HG03175 (cell line): Measurements from ENCODE around the gene USH2A.

ENCODE experiments used
- ATAC-seq: cut with Tn5 transposase; IDR thresholded peaks from one replicate; pipeline ENCODE4 v1.9.1; 2021; ENCODE audit warnings: mild to moderate bottlenecking, moderate library complexity; ENCODE audit not compliant: unreplicated experiment

Gene USH2A, protein sequence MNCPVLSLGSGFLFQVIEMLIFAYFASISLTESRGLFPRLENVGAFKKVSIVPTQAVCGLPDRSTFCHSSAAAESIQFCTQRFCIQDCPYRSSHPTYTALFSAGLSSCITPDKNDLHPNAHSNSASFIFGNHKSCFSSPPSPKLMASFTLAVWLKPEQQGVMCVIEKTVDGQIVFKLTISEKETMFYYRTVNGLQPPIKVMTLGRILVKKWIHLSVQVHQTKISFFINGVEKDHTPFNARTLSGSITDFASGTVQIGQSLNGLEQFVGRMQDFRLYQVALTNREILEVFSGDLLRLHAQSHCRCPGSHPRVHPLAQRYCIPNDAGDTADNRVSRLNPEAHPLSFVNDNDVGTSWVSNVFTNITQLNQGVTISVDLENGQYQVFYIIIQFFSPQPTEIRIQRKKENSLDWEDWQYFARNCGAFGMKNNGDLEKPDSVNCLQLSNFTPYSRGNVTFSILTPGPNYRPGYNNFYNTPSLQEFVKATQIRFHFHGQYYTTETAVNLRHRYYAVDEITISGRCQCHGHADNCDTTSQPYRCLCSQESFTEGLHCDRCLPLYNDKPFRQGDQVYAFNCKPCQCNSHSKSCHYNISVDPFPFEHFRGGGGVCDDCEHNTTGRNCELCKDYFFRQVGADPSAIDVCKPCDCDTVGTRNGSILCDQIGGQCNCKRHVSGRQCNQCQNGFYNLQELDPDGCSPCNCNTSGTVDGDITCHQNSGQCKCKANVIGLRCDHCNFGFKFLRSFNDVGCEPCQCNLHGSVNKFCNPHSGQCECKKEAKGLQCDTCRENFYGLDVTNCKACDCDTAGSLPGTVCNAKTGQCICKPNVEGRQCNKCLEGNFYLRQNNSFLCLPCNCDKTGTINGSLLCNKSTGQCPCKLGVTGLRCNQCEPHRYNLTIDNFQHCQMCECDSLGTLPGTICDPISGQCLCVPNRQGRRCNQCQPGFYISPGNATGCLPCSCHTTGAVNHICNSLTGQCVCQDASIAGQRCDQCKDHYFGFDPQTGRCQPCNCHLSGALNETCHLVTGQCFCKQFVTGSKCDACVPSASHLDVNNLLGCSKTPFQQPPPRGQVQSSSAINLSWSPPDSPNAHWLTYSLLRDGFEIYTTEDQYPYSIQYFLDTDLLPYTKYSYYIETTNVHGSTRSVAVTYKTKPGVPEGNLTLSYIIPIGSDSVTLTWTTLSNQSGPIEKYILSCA (N-terminal part only)

DNA sequence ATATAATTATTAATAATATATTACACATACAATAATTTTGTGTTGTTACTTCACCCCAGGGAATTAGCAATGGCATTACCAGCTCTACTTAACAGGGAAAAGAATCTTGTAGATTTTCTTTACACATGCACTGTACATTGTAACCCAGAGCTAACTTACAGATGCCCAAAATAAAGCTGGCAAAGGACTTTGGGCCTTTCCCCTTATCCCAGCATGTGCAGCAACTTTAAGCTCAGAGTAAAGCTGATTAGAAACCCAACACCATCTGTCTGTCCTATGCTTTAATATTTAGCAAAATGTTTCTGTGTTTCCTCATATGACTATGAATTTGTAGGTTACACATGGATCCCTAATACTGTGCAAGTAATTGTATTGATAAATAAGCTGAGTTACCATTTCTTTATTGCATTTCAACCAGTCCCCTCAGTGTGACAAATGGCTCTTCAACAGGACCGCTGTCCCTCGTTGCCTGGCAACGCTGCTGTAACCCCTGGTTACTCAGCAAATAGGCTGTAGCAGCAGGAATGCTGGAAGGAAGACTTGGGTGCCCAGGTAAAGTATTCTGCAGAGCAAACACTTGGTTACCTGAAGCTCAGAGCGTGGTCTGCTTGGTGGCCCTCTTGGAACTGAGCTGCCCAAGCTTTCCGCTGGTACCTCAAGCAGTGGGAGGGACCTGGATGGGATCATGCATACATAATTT is at the start of gene USH2A:
Gene USH2A, minus strand, starts transcription at position 628 of the 700 bp plus-strand sequence. CDS start 1,112 bp downstream, outside the sequence.
- ATAC-seq, result no peak

DNA sequence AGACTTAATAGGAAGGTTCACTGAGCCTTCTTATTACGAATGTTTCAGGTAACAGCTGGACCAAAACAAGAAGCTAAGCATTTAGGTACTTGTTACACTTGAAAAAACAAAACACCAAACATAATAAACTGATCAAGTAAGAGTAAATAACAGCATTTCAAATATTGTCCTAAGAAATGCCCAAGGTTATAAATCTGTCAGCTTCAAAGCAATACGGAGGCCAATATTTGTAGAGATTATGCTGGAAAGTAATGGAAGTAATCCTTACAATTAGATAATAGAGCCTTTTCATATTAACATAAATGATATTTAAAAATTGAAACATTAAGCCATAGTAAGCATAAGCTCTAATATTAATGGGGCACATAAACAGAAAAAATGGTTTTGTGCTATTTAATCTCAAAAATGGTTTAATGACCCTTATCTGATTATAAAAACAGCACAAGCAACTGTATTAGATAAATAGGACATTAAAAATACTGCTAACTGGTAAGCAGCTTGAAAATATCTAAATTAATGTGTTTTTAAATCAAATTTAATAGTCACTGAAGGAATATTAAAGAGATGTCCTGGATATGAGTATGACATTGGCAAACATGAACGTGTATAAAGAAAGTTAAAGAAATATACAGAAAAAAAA is 43.0 kb upstream of the USH2A start:
- no peak for ATAC-seq

DNA sequence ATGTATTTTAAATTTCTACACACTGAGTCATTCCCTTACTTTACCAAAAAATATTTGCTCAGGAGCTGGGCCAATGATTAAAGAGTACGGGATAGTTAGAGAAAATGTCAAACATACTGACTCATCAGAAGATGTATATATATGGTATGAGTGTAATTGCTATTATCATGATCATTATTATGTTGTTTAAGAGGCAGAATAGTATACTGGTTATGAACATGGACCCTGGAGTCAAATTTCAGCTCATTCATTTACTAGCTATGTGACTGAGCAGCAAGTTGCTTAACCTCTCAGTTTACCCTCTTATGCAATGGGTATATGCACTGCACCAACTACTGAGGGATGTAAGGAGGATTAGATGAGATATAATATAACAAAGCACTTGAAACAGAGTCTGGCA is 41.2 kb upstream of the USH2A start:
- no peak for ATAC-seq

DNA sequence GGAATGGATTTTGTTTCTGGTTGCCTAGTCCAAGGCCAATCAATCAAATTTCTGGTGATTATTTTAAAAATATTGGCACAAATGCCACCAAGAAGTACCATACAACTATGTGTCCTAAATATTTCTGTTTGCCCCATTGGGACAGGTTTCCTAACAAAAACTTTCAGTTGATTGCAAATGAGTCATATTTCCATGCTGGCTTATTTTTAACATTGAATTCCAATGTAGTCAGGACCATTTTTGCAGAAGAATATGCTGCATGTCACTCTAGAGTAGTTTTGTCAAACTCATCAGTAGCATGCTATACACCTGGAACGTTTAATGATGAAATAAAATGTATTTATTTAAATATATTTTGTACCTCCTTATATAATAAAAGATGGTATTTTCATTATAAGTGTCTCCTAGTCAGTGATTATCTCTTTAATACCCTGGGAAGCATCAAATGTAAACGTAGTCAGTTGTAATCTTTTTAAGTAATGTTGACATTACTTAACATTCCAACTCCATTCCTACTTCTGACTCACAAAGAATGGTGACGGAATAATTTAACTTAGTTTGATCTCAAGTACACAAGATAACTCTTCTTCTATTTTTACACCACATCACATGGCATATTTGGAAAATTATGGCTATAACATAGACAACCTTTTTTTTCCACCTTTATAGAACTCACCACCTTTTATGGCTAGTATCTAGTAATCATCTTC is 39.0 kb upstream of the USH2A start:
- ATAC-seq, result no peak

DNA sequence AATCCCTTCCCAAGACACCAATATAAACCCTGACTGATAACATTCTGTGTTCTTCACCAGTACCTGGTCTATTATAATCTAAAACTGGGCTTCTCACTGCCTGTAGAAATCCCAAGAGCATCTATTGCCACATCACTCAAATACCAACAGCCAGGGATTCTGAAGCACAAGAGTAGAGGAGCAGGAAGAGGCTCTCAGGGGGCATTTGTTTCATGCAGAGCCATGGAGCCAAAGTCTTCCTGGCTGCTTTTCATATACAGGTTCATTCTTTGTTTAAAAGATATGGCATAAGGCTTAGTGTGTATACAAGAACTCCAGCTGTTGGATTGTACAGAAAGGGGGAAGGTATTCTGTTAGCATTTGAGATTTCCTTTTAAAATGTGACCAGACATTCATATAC is 38.2 kb upstream of the USH2A start:
- no peak for ATAC-seq

DNA sequence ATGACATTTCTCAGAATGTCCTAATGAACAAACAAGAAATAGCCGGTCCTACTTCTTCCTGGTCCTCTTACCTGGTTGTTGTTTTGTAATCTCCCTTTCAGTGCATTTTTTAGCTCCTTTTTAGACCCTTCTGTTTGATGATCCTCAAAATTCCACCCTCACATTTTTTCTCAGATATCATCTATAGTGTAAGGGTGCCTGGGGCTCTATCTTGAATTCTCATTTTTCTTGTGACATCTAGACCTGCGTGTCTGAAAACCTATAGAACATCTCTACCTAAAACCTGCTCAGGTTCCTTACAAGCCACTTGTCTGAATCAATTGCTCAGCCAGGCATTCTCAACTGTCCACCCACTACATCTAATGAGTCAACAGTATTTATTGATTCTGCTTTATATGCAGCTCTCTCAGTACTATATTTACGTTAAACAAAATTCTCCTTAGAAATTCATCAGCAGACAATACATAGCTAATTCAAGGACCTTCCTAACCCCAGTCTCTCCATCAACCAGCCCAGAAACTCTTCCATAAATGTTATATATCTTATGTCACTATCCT is 36.5 kb upstream of the USH2A start:
- ATAC-seq, result no peak

DNA sequence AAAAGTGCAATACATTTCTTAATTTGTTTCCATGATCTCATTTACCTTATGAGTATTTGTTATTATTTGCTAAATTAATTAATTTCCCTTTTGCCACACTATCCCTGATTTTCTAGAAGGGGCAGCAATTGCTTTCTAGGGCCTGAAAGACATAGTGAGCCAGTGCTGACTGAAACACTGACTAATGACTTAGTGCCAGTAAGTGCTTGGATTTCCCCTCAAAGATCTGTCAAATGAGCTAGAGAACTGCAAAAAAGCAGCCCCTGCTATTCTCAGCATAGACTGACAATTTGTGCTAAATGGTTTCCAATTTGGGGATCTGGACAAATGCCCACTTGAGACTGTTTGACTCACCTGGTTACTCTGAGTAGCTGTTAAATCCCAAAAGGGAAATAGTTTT is 35.6 kb upstream of the USH2A start:
- no peak for ATAC-seq

DNA sequence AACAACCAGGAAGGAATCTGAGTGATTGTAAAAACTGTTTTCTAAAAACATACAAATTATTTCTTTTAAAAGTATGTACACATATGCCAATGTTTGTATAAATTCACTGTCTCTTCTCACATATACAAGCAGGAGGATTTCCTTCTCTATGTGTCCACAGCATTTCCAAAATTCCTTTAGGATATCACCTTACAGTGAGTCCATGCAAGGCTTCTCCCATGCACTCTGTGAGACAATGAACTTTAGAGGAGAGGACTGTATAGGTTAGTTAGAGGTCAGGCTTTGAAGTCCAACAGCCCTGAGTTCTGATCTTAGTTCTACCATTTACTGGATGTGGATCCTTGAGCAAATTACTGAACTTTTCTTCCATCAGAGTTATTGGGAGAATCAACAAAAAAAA is 34.1 kb upstream of the USH2A start:
- ATAC-seq, result no peak

DNA sequence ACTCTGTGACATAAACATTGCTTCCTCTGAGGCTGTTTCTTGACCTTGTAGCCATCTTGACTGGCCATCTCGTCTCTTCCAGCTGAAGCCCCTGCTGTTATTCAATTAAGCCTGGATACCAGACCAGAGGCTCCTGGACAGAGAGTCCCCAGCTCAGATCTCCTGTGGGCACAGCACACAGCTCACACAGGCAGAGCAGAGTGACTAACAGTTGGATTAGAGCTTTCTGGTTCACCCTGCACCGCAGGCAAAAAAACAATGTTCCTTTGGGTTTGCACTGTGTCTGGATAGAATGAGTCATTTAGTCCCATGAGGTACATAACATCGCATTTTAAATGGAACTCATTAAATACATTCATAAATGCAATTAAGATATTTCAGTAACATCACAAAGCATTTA is 33.4 kb upstream of the USH2A start:
- no peak for ATAC-seq

DNA sequence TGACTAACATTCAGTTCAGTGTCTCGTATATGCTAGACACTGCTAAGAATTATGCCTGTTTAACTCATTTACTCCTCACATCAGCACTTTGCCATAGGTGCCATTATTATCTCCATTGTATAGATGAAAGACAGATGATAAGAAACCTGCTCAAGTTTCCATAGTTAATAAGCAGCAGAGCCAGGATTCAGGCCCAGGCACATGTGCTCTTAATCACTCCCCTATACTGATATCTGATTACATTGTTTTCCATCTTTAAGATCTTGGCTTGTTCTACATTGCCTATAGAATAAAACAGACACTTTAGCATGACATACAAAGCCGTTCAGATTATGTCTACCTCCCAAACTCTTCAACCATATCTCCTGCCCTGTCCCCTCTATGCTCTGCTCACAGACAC is 30.5 kb upstream of the USH2A start:
- no peak for ATAC-seq

DNA sequence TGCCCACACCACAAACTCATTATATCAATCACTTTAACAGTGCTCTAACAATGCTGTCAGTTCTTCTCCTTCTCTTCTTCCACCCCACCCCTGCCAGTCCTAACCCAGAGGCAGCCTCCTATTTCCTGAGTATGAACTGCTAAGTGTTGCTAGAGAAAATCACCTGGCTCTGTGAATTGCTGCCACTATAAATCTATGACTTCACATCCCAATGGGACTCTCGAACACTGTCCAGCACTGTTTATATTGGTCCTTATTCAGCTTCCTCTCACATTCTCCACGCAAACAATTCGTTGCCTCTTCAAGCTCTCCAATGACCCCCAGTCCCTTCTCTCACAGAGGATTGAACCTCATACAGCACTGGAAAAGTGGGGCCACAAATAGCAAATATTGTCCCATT is 27.0 kb upstream of the USH2A start:
- no peak for ATAC-seq

DNA sequence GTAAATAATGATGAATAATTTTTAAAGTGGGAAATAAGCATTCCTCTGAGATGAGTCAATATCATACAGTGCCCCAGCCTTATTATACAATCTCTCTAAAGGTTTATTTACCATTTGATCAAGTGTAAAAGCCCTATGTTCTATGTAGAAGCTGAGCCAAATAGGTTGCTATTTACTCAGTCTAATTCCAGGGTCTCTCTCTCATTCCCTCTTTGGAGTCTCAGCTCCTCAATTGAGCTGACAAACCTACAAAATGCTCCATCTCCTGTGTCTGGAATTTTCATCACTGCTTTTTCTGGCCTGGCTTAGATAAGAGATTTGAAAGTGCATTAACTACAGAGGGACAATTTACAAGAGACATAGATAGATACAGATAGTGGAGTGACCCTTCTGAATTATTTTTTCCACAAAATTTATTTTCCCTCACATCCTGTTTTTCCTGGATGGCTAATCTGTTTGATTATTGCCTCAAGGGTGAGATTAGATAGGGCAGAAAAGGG is 24.8 kb upstream of the USH2A start:
- ATAC-seq, result no peak

DNA sequence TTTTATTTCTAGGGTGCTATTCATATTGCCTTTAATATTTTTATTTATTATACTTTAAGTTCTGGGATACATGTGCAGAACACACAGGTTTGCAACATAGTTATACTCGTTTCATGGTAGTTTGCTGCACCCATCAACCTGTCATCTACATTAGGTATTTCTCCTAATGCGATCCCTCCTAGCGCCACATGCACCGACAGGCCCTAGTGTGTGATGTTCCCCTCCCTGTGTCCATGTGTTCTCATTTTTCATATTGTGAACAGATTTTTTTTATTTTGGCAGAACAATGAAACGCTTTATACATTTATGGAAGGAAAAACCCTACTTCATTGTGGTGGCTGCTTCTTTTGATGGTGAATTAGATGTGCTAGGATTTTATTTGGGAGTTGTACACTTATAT is 14.4 kb upstream of the USH2A start:
- no peak for ATAC-seq

DNA sequence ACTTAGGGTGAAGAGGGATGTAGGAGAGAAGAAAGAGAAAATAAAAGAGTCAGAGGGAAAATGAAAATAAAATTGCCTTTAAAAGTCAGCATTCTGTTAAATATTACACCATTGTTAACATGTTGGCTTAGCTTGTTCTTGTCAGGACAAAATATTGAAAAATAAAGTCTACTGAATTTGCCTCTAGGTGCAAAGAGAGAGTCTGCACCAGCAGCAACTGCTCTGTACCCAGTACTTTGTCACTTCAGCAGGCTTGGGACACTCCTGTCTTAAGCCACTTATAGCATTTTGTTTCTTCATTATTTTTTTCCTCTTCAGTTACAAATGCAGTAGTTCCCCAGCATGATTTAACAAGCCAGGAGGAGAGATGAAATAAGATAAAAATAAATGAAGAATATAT is 11.0 kb upstream of the USH2A start:
- ATAC-seq, result no peak

DNA sequence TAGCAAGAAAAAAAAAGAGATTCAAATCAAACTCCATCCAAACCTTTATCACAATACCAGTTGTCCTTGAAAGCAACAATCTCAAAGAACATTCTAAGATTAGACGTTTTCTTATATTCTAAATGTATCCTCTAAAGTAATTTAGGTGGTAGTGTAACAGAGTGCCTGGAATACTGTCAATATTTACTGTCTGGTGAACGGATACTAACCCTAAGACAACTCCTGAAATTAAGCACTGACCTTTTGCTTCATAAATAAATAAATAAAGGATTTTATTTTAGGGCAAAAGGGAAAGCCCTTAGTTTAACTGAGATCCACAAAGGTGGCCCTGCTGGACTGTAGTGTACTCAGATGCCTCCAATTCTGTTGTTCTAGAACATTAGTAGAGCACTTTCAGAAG is 9.9 kb upstream of the USH2A start:
- no peak for ATAC-seq

DNA sequence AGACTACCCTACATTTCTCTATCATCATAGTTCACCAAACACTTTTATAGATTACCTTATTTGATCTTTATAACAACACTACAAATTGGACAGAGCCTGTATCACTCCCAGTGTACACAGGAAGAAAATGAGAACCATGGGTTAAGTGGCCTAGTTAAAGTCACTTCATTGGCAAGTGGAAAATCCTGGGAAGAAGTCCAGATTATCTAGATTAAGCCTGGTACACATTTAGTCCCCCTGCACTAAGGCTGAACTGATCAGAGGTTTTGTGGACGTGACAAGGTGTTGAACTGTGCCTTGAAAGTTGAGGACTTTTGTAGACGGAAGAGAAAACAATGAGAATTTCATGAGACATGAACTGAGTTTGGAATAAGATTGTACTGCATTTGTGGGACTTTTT is 7.5 kb upstream of the USH2A start:
- no peak for ATAC-seq

DNA sequence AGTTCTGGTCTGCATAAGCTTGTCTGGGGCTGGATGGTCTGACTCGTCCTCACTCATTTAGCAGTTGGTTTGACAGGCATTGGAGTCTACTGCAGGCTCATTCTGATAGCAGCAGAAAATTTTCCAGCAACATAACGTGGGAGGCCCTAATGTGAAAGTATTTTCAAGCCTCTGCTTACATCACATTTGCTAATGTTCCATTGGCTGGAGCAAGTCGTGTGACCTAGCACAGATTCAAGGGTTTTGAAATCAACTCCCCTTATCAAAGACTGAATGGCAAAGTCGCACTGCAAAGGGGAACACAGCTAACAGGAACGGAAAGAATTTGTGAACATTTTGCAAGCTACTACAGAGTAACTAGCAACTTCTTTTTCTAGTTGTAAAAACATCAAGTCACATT is 2.3 kb upstream of the USH2A start:
- no peak for ATAC-seq

DNA sequence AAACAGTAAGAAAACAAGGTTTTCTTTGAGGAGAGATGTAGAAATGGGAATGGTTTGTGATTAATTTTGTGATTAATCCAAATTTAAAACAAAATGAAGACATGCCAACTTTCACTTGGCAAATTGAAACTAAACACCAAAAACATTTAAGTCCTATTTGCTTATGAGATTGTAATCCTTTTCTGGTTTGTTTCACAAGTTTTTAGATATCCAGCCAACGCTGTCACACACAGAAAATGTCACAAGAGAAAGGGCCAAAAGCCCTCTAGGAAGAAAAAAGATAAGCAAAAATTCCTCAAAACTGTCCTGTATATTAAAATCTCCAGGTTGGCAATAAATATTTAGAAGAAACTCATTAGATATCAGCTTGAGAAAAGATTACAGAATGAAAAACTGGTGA is 2.5 kb downstream of the USH2A start:
- no peak for ATAC-seq

DNA sequence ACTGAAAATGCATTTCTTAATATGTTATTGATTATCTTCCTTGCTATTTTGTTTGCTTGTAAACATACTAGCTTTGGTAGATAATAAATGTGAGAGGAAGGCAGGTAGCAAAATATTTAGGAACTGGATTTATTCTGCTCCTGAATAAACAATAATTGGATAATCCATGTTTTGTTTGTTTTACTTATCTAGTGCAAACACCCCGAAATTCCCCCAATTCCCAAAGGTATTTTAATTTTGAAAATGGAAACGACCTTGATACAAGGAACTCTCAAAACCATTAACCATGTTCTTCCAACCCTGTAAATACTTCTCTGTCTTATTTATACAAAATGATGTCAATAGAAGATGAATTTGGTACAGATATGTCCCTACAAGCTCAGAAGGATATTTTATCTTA is 3.0 kb downstream of the USH2A start:
- no peak for ATAC-seq
